BE2C (cell line): Measurements from ENCODE around the gene EFCAB8.

Experiments
- DNase-seq: peaks from one replicate; pipeline ENCODE4 v3.0.0-alpha.2; 2020
- H3K27me3 ChIP-seq: fragments of 250-450 bp; sonication (Bioruptor Pico); 2 replicates; pipeline ENCODE4 v1.5.1; 2020; ENCODE audit warnings: mild to moderate bottlenecking
- H3K36me3 ChIP-seq: fragments of 250-450 bp; sonication (Bioruptor Pico); 2 replicates; pipeline ENCODE4 v1.5.1; 2020; ENCODE audit warnings: mild to moderate bottlenecking
- H3K4me1 ChIP-seq: fragments of 250-450 bp; sonication (Bioruptor Pico); 2 replicates; pipeline ENCODE4 v1.5.1; 2020
- H3K4me3 ChIP-seq: 2 replicates; pipeline ENCODE4 v1.5.1; 2011; ENCODE audit warnings: low read depth, low read length
- H3K9me3 ChIP-seq: fragments of 250-450 bp; sonication (Bioruptor Pico); 2 replicates; pipeline ENCODE4 v1.5.1; 2020
- TF ChIP-seq, protein P1 (sequence below): IDR thresholded peaks from 2 replicates; pipeline ENCODE4 v1.5.1; 2012; ENCODE audit warnings: mild to moderate bottlenecking, low read depth, low read length

The EFCAB8 gene

GRCh38 chr20:32975698-32976674 lies 117.3 kb downstream of the EFCAB8 start:
- TF ChIP-seq, protein P1, sequence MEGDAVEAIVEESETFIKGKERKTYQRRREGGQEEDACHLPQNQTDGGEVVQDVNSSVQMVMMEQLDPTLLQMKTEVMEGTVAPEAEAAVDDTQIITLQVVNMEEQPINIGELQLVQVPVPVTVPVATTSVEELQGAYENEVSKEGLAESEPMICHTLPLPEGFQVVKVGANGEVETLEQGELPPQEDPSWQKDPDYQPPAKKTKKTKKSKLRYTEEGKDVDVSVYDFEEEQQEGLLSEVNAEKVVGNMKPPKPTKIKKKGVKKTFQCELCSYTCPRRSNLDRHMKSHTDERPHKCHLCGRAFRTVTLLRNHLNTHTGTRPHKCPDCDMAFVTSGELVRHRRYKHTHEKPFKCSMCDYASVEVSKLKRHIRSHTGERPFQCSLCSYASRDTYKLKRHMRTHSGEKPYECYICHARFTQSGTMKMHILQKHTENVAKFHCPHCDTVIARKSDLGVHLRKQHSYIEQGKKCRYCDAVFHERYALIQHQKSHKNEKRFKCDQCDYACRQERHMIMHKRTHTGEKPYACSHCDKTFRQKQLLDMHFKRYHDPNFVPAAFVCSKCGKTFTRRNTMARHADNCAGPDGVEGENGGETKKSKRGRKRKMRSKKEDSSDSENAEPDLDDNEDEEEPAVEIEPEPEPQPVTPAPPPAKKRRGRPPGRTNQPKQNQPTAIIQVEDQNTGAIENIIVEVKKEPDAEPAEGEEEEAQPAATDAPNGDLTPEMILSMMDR = no peak
- Histone ChIP-seq H3K27me3 (no peaks in the 10 kb centered on the region), H3K4me3 (no peak overlapping the region), H3K9me3 (no peaks in the 10 kb centered on the region), H3K4me1 (peaks cover 17% of the 10 kb centered on the region), H3K36me3 (no peaks in the 10 kb centered on the region)
- peak; percentile 75 for DNase-seq

DNA sequence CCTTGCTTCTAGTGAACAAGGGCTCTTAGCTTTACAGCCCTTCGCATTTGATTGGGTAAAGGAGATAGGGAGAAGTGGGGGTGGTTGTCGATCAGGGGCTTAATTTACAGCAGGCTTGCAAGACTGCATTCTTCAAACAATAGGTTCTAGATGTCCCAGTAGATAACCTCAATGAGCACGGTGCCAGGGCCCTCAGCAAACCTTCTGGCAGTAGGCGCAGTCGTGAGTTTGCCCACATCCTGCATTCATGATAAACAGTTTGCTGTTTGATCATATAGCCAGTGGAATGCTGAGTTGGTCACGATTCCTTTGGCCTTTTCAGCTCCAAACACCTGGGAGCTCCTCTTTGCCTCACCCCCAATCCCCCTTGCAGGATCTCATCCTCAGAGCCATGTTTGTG lies 118.0 kb downstream of the EFCAB8 start:
- H3K9me3 ChIP-seq = no peaks in the 10 kb centered on the region
- H3K4me1 ChIP-seq = peaks cover 13% of the 10 kb centered on the region
- no peaks in the 10 kb centered on the region for H3K36me3 ChIP-seq
- TF ChIP-seq, protein P1 = no peak
- H3K4me3 ChIP-seq = no peak overlapping the region
- no peak for DNase-seq
- no peaks in the 10 kb centered on the region for H3K27me3 ChIP-seq

DNA sequence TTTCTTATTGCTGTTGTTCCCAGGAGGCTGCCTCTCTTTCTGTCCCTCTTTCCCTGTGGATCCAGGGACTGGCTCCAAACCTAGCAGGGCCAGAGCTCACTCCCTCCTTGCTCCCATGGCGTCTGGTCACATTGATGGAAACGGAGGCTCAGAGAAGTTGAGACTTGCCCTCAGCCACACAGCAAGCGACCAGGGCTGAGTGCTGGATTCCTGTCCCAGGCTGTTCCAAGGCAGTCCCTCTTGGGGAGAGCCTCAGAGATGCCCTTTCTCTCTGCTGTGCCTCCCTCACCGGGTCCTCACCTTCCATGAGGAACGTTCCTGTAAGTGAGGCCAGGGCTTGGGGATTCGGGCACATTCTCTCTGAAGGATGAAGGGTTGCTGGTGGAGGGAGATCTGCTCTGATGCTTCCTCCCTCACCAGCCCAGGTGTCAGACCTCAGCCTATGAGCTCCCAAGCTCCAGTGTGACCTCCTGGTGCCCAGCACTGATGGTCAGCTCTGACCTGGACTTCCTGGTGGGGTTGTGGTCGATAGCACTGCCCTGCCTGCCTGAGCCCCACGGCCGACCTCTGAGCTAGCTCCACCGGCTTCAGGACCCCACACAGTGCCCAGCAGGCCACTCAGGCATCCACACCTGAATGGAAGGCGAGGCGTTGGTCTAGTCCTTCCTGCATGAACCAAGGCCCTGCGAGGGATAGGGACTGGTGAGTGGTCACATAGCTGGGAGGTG lies 118.7 kb downstream of the EFCAB8 start:
- Histone ChIP-seq H3K4me3 (no peak overlapping the region), H3K9me3 (no peaks in the 10 kb centered on the region), H3K4me1 (peaks cover 12% of the 10 kb centered on the region), H3K36me3 (no peaks in the 10 kb centered on the region), H3K27me3 (no peaks in the 10 kb centered on the region)
- TF ChIP-seq, protein P1 = no peak
- DNase-seq = no peak

- H3K4me1 ChIP-seq = peaks cover 14% of the 10 kb centered on the region
- no peaks in the 10 kb centered on the region for H3K36me3 ChIP-seq
- no peaks in the 10 kb centered on the region for H3K9me3 ChIP-seq
Observed at GRCh38 chr20:32978009-32978335, 119.2 kb downstream of the EFCAB8 start.

DNA sequence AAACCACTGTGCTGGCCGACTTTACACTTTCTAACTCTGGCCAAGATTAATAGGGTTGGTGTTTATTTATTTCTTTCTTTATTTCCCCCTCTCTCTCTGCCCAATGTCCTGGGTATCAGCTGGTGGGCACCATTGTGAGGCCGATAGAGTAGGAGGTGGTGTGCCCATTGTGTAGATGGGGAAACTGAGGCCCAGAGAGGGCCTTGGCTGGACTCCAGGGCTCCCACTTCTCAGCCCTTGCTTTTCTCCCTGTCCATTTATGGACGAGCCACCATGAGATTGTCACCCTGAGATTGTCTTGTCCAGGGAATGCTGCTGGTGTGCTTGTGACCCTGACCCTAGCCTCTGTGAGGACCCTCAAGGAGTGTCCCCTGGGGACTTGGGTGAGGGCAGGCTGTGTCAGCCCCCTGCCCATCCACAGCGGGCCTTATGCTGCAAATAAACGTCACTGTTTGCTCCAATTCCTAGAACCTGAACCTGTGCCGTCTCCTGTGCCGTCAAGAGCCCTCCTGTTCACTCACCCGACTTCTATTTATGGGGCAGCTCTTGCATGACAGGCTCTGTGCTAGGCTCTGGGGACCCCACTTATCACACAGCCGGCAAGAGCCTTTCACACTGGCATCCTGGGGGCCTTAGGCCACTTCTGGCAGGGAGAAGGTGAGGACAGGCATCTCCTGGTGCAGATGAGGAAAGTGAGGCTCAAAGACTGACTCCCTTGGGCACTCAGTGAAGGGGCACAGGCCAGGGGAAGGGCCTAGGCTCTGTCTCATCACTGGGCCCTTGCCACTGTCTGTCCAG lies 120.7 kb downstream of the EFCAB8 start:
- Histone ChIP-seq H3K27me3 (no peaks in the 10 kb centered on the region), H3K9me3 (no peaks in the 10 kb centered on the region), H3K4me3 (no peak overlapping the region), H3K36me3 (no peaks in the 10 kb centered on the region), H3K4me1 (peaks cover 14% of the 10 kb centered on the region)
- TF ChIP-seq, protein P1 = no peak
- DNase-seq = no peak

More at GRCh38 chr20:32978009-32978335, 119.2 kb downstream of the EFCAB8 start:
- no peak for DNase-seq
- no peak overlapping the region for H3K4me3 ChIP-seq
- no peaks in the 10 kb centered on the region for H3K27me3 ChIP-seq
- TF ChIP-seq, protein P1 = no peak
